ENCODE data around the gene TRPC4AP. TPM values are rescaled to one million over a fixed set of nuclear protein-coding genes. Genes with fewer than 3 reads are reported as not detected.
A peak's percentile ranks its signal among the peaks of the same experiment; 100 is the strongest.

Gene TRPC4AP
- total RNA-seq, 1 donor from 2014 or later: 30.3 TPM

DNA sequence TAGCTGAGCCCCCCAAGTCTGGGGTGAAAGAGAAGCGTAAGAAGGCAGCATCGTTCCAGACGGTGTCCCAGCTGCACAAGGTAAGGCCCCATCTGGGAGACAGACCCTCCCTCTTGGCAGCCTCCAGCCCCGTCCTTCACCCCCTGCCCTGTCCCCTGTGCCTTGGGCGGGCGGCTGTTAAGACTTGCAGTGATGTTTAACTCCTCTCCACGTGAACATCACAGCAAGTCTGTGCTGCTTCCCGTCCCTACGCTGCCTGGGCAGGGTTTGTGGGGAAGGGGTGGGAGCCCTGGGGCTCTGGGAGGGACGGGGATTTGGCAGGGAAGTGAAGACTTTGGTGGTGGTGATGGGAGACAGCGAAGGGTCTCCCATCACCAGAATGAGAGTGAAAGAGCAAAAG lies 102.4 kb downstream of the TRPC4AP start:
- H3K27me3 ChIP-seq (ENCODE audit: control insufficient read depth, insufficient read depth, low read length): peaks cover 3% of the 10 kb centered on the region
- DNase-seq (ENCODE audit: low read depth) (no peak), FAIRE-seq (no peak)
- H3K36me3 ChIP-seq (ENCODE audit: control insufficient read depth, insufficient read depth, low read length): peaks cover 2% of the 10 kb centered on the region
- TF ChIP-seq, protein P1, sequence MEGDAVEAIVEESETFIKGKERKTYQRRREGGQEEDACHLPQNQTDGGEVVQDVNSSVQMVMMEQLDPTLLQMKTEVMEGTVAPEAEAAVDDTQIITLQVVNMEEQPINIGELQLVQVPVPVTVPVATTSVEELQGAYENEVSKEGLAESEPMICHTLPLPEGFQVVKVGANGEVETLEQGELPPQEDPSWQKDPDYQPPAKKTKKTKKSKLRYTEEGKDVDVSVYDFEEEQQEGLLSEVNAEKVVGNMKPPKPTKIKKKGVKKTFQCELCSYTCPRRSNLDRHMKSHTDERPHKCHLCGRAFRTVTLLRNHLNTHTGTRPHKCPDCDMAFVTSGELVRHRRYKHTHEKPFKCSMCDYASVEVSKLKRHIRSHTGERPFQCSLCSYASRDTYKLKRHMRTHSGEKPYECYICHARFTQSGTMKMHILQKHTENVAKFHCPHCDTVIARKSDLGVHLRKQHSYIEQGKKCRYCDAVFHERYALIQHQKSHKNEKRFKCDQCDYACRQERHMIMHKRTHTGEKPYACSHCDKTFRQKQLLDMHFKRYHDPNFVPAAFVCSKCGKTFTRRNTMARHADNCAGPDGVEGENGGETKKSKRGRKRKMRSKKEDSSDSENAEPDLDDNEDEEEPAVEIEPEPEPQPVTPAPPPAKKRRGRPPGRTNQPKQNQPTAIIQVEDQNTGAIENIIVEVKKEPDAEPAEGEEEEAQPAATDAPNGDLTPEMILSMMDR (IDR thresholded peaks at IDR 0.05; ENCODE audit: insufficient read depth, low read length, severe bottlenecking): no peak
- no peak overlapping the region for H3K4me3 ChIP-seq (ENCODE audit: low read depth, low read length)

DNA sequence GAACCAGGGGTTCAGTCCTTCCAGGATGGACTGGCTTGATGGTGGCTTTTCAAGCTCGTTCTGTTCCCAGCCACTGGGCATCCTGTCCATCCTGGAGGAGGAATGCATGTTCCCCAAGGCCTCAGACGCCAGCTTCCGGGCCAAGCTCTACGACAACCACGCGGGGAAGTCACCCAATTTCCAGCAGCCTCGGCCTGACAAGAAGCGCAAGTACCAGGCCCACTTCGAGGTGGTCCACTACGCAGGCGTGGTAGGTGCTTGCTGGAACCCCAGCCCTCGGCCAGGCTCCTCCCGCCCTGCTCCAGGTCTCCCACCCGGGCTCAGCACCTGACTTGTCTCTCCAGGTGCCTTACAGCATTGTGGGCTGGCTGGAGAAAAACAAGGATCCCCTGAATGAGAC lies 102.9 kb downstream of the TRPC4AP start:
- DNase-seq (ENCODE audit: low read depth) (no peak), FAIRE-seq (no peak)
- no peak overlapping the region for H3K4me3 ChIP-seq (ENCODE audit: low read depth, low read length)
- TF ChIP-seq, protein P1 (IDR thresholded peaks at IDR 0.05; ENCODE audit: insufficient read depth, low read length, severe bottlenecking): no peak
- H3K27me3 ChIP-seq (ENCODE audit: control insufficient read depth, insufficient read depth, low read length): peaks cover 3% of the 10 kb centered on the region
- peaks cover 2% of the 10 kb centered on the region for H3K36me3 ChIP-seq (ENCODE audit: control insufficient read depth, insufficient read depth, low read length)

DNA sequence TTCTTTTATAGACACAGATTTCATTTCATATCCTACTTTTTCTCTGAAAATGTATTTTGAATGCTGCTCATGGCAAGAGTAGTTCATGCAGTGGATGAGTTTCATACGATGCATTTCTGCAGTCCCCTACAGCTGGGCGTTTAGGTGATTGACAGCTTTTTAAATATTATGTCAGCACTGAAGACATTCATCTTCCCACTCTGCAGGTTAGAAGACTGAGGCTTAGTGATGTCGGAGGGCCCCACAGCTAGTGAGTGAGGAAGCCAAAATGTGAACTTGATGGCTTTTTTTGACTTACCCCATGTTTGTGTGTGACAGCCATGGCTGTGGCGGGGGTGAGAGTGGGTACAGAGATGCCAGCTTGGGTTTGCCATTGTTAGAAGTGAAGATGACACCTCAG lies 103.5 kb downstream of the TRPC4AP start:
- H3K4me3 ChIP-seq (ENCODE audit: low read depth, low read length): no peak overlapping the region

DNA sequence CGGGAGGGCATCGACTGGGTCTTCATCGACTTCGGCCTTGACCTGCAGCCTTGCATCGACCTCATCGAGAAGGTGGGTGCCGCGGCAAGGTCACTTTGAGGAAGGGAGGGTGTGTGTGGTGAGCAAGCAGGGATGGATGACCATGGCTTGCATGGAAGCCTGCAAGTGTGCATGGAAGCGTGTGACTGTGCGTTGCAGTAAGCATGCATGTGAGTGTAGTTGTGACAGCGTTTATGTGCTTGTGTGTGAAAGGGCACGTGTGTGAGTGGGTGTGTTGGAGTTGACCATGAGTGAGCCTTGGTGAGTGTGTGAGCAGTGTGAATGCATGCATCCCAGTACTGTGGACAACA lies 104.4 kb downstream of the TRPC4AP start:
- FAIRE-seq (peak; percentile 7), DNase-seq (ENCODE audit: low read depth) (no peak)
- TF ChIP-seq, protein P1 (IDR thresholded peaks at IDR 0.05; ENCODE audit: insufficient read depth, low read length, severe bottlenecking): no peak
- no peaks in the 10 kb centered on the region for H3K36me3 ChIP-seq (ENCODE audit: control insufficient read depth, insufficient read depth, low read length)
- H3K27me3 ChIP-seq (ENCODE audit: control insufficient read depth, insufficient read depth, low read length): peaks cover 7% of the 10 kb centered on the region
- H3K4me3 ChIP-seq (ENCODE audit: low read depth, low read length): no peak overlapping the region

More for the DNA sequence above, 103.5 kb downstream of the TRPC4AP start:
- Histone ChIP-seq H3K27me3 (ENCODE audit: control insufficient read depth, insufficient read depth, low read length) (peaks cover 3% of the 10 kb centered on the region), H3K36me3 (ENCODE audit: control insufficient read depth, insufficient read depth, low read length) (peaks cover 2% of the 10 kb centered on the region)
- TF ChIP-seq, protein P1 (IDR thresholded peaks at IDR 0.05; ENCODE audit: insufficient read depth, low read length, severe bottlenecking): no peak
- no peak for FAIRE-seq
- no peak for DNase-seq (ENCODE audit: low read depth)

DNA sequence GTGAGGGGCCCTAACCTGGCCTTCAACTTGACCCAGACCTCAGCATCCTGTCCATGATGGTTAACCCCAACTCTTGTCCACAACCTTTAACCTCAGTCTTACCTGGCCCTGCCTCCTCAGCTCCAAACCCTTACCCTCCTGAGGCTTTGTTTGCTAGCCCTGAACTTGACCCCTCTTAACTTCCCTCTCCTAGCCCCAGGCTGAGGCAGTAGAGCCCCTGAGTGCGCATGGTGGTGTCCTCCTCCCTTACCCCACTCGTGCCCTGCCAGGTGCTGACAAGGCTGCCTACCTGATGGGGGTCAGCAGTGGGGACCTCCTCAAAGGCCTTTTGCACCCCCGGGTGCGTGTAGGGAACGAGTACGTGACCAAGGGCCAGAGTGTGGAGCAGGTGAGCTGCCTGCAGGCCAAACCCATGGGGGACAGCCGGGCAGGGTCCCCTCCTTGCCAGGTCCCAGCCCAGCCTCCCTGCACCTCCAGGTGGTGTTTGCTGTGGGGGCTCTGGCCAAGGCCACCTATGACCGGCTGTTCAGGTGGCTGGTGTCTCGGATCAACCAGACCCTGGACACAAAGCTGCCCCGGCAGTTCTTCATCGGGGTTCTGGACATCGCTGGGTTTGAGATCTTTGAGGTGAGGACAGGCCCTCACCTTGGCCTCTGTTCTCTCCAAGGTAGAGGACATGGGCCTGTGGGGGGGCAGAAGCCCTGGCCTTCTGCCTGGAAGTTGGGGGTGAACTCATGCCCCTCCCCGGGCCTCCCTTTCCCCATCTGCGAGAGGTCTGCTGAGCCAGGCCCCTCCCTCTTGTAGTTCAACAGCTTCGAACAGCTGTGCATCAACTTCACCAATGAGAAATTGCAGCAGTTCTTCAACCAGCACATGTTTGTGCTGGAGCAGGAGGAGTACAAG lies 105.1 kb downstream of the TRPC4AP start:
- no peak overlapping the region for H3K4me3 ChIP-seq (ENCODE audit: low read depth, low read length)
- DNase-seq (ENCODE audit: low read depth) (no peak), FAIRE-seq (no peak)
- TF ChIP-seq, protein P1 (IDR thresholded peaks at IDR 0.05; ENCODE audit: insufficient read depth, low read length, severe bottlenecking): no peak
- H3K27me3 ChIP-seq (ENCODE audit: control insufficient read depth, insufficient read depth, low read length): peaks cover 7% of the 10 kb centered on the region
- H3K36me3 ChIP-seq (ENCODE audit: control insufficient read depth, insufficient read depth, low read length): no peaks in the 10 kb centered on the region
